GF-D8 (cell line): Measurements from ENCODE around the gene PSMD1.
"Not testable (repeated sequence)": the region's sequence is repeated elsewhere in the genome, so short reads cannot be mapped to it uniquely, and the experiment has no call there.

ENCODE experiments used
- DNase-seq: peaks from one replicate; lab custom pipeline; 2025; lab: John Stamatoyannopoulos, UW

PSMD1 gene

DNA sequence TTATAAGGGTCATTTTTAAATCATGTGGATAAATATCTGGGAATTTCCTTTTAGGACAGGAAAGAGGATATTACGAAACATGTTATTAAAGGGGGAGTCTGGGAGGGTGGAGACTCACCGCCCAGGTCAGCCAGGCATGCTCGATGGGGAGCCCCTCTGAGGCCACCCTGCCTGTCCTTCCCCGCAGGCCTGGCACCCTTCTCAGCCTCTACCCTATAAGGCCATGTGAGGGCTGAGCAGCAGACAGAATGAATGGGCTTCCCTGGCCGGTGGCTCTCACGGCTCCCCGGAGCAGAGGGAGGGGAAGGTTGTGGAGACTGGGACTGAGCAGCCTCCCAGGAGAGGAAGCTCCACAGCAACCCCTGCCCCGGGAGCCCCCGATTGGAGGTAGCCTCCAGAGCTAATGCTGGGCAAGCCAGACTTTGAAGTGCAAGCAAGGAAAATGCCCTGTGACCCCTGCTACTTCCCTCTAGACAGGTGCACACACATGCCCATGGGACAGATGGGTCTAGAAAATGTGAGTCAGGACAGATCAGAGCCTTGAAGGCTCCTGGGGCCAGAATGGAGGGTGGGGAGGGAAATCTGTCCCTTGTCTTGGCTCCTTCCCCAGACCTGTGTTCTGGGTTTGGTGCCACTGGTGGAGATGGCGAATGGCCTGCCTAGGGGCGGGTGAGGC, 128.5 kb downstream of the PSMD1 start:
- no peak for DNase-seq

DNA sequence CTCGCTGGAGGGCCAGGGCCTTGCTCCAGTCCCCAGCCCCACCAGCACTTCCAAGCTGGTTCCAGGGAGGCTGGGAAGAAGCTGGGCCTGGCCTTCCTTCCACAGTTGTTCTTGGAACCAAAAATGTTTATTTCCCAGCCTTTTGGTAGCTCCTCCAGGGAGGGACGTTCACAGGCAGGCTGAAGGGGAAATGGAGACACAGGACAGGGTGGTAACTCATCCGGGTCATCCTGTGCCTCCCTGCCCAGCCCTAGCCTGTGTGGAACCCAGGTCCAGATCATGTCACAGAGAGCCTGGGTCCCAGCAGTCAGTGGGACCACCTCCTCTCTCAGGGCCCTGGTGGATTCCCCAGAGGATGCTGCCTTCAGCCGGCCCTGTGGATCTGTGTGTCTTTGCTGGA, 129.2 kb downstream of the PSMD1 start:
- no peak for DNase-seq

DNA sequence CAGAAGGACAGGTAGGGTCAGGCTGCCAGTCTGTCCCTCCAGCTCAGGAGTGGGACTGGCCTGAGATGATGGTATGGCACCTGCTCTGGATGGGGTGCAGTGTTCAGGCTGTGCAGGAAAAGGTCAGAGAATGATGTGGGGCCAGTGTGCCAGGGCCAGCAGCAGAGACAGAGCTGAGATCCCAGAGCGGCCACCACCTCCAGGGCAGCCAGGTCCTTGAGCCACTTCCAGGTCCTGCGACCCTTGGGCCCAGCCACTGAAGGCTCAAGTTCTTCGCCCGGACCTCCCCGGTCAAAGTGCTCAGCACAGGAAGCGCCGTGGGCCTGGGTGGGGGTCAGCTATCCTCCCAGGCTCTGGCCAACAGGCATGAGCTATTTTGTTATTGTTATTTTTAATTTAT, 129.7 kb downstream of the PSMD1 start:
- no peak for DNase-seq

DNA sequence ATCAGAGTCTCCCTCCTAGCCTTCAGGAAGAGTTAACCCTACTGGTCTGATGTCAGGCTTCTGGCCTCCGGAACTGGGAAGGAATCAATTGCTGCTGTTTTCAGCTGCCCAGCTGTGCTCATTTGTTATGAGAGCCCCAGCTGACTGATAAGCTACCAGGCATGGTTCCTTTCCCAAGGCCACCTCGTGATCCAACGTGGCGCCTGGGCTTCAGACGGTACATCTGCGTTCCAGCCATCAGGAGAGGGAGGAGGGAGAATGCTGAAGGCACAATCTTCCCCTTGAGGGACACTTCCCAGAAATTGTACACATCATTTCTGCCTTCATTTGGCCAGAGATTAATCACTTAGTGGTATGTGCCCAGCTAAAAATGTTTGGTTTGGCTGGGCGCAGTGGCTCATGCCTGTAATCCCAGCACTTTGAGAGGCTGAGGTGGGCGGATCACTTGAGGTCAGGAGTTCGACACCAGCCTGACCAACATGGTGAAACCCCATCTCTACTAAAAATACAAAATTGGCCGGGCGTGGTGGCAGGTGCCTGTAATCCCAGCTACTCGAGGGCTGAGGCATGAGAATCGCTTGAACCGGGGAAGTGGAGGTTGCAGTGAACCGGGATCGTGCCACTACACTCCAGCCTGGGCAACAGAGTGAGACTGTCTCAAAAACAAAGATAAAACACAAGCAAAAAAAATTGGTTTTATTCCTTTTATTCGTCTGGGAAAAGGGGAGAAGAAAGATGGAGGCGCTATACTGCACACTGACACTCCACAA, 131.3 kb downstream of the PSMD1 start:
- no peak for DNase-seq

DNA sequence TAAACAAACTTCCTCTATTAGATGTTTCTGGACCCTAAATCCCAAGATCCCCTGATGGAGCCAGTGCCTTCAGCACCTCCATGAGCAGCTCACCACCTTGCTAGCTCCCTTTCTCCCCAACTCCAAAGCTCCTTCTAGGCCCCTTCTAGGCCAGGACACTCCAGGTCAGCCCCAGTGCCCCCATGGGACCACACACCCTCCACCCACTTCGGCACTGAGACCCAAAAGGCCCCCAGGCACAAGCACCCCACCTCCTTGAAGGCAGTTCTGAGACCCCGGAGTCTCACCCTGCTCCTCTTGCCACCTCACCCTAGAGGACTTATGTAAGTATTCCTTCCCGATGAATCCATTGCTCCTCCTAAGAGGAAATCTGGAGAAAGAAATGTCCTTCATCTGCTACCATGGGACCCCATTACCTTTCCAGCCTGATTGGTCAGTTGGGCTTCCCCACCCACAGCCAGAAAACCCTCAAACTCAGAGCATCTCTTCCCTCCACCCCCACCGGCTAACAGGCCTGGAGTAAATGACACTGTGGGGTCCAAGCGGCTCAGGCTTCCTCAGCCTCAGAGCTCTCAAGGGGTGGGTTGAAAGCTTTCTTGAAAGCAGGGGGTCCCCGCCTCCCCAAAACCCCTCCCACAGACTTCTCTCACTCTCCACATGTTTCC, 132.0 kb downstream of the PSMD1 start:
- DNase-seq = no peak

DNA sequence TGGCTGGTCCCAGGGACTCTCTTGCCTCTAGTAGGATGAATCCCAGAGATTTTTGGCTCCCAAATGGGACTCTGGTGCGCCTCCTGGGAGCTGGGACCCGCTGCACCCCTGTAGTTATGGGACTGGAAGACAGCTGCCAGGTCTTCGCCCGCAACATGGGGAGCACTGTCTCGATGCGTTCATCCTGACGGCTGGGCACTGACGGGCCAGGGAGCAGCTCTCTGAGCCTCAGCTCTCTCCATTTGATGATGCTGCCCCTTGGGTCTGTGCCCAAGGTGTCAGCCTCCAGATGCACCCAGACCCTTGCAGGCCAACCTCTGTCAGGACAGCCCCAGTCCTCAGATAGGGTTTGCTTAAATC, 132.5 kb downstream of the PSMD1 start:
- no peak for DNase-seq

DNA sequence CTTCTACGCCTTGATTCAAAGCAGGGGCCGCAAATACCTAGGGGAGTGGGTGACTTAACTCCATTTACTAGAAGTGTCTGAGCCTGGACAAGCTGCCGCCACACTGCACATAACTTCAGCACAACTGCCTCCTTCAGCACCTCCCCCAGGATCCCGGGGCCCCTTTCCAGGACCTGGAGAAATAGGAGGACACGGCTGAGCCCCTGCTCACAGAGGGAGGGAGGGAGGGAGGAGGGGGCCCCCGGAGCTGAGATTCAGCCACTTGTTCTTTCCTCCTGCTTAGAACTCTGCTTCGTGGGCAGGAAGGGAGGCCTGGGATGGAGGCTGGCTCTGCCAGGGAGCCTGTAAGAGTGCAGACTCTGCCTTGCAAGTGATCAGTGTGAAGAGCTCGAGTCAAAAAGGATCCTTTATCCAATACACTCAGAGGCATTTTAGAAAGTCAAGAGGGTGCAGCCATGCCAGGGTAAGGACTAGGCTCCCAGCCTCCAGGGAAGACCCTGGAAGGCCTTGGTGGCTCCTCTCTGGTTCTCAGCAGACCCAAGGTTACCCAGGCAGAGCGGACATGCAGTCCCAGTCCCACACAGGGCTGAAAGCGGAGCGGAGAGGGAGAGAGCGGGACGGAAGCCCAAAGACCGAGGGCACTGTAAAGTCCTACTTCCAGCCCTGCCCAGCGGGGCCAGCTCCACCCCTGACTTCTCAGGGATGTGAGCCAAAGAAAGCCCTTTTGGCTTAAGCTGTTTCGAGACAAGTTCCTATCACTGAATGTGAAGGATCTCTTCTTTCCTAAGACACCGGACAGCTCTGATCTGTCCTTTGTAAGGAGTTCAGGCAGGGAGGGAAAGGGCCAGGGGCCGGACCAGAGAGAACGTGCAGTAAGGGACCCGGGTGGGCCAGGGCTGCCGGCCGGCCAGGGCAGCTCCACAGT, 133.2 kb downstream of the PSMD1 start:
- DNase-seq = no peak

DNA sequence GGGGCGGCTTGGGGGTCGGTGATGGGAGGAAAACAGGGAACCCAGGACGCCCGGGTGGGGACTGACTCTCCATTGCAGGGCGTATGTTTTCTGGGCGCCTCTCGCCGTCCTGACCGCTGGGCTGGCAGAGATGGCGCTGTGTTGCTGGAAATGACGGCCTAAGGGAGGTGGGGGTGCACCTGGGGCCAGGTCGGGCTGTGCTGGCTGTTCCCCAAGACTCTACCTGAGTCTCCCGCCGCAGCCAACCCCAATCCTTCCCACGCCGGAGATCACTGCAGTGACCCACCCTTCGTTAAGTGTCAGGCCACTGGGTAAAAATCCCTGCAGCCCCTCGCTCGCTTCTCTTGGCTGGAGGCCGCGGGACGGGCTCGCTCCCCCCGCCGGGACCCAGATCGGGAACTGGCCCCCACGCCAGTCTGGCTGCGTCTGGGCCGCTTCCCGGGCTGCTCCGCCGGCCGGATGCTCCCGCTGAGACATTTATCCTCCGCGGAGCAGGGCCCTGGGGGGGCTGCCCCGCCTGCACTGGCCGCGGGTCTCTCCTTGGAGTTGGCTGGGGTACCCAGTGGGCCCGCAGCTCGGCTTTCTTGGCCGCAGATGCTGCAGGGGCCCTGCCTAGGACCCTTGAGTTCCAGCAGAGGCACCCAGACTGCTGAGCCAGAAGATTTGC, 134.0 kb downstream of the PSMD1 start:
- DNase-seq = no peak

DNA sequence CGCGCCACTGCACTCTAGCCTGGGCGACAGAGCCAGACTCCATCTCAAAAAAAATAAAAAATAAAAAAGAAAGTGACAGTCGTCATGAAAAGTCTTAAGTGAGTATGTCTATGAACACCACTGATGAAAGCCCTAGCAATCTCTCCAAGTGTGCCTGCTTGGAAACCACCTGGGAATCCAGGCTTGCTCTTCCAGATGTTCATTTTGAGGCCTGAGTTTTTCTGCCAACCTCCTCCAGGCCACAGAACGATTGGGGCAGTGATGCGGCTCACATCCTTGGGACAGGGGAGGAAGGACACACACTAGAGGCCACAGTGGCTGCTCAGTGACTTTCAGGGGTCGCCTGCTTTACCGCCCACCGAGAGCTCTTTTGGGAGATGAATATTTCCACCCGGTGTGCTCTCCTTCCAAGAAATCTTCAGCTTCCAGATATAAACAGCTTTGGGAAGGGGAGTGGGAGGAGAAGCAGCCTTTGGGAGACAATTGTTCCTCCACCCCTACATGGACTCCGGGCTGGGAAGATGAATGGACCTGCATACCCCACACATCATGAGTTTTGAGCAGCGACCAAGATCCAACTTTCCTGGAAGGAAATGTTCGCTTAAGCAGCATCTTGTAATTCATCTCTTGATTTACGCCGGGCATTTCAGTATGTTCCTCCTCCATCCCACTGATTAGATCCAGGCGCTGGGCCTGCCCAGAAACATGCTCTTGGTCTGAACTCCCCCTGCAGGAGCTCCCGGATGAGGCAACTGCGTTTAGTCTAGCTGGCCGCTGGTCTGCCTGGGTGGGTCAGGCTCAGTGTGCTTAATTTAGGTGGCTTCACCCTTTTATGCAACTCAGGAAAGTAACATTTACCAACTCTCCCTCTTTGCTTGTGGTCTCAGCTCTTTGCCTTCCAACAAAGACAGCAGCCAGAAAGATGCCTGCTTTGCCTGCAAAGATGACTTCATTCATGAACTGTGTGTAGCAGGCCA, 135.5 kb downstream of the PSMD1 start:
- no peak for DNase-seq

DNA sequence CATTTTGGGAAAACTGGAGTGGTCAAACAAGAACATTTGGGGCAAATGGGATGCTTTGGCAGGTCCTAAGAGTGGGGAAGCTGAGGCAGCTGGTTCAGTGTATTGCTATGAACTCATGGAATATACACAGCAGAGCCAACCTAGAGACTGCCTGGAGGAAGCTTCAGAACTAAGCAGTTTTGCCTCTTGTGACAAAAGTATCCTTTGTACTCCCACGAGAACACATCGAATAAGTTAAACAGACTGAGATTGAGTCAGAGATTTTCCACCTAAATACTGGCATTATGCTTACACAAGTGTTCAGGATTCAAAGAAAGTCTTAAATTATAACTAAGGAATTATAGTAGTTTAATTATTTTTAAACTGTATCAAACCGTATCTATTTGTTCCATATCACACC, 136.5 kb downstream of the PSMD1 start:
- DNase-seq = no peak

DNA sequence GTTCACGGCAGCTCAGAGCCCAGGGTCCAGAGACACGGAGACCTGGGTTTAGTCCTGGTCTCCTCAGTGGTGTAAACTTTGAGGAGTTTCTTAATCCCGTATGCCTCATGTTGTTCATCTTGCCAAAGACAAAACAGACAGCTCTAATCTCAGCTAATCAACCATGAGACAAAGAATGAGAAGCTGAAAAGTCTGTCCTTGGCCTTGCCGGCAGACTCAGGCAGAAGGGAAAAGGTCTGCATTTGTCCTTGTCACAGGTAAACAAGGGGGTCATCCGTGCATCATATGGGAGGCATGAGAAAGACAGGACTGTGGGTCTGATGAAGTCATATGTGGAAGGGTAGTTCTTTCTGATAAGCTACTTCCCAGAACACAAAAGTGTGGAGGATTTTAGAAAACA, 139.9 kb downstream of the PSMD1 start:
- no peak for DNase-seq

DNA sequence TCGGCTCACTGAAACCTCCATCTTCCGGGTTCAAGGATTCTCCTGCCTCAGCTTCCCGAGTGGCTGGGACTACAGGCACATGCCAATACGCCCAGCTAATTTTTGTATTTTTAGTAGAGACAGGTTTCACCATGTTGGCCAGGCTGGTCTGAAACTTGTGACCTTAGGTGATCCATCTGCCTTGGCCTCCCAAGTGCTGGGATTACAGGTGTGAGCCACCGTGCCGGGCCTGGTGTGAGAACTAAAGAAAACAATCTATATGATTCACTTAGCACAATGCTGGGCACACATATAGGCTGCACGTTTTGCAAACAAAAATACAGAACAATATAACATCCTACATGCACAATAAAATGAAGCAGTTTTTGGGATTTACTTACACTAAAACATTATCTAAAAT, 140.5 kb downstream of the PSMD1 start:
- not testable (repeated sequence) for DNase-seq

DNA sequence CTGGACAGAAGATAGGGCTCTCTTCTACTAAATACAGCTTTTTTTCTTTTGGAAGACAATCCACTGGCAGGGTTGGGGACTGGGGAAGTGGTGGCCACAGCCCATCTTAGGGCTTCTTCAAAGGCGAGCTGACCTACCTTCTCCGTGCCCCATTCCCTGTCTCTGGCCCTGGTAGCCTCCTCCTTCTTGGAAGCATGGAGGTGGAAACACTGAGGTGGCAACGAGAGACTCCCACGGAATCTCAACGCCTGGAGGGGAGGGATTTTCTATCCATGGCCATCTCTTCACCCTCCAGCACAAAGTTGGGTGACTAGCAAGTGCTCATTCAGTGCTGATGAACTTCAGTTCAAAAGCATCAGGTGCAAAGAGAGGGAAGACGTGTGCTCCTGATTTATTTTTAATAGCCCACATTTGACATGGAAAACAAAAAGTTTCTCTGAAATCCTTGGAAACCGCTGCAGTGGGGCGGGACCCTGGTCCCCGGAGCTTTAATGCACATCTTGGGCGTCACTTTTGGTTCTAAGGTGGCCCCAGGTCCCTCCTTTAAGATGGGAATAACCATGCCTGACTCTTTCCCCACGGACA, 141.1 kb downstream of the PSMD1 start:
- no peak for DNase-seq

DNA sequence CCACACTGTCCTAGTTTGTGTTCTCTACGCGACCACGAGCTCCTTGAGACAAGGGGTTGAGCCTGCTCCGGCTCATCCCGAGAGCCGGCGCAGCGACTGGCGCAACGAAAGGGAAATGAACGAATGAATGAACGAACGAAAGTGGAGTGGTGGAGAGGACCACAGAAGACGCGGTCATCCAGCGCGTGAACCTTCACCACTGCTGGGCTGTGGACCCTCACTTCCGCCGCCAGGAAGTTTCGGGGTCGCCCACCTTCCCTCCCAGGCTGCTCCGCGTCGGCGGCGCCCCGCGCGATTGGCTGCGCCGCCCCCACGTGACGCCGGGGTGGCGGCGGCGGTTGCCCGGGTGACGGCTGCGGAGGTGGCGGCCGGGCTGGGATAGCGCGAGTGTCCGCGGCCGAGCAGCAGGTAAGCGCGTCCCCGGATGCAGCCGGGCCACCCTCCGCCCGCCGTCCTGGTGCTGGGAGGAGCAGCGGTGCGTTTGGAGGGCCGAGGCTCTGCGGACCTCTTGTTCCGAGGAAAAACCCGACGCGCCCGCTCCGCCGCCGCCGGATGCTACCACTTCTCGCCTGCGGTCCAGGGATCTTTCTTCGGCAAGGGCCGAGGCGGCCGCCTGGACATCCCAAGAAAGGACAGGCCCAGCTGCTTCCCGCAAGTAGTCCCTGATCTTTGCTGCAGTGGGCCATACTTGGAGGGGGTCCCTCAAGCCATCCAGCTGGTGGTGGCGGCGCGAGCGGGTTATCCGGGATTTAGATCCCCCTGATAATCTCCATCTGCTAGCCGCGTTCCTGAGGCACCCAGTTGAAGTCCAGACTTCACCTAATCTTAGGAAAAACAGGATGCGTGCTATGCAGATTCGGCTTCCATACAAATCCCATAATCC, 141.9 kb downstream of the PSMD1 start, which contains the start of gene ARMC9:
ARMC9 (plus strand) TSS at position 341 of the 883 bp plus-strand sequence. CDS start 7,608 bp downstream, outside the sequence.
- no peak for DNase-seq

DNA sequence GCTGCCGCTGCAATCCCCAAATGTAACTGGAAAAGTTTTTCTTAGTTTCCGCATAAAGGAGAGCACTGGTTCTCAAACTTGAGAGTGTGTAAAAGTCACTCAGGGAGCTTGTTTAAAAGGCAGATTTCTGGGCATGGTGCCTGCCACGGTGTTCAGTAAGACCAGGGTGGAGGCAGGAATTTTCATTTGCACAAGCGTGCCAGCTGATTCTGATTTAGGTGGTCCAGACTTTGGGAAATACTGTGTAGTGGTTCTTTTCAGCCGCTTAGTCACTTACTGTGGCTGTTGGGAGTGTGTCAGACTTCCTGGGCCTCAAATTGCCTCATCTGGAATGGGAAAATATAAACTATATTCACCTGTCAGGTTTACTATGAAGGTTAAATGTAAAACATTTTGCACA, 142.6 kb downstream of the PSMD1 start:
- no peak for DNase-seq

DNA sequence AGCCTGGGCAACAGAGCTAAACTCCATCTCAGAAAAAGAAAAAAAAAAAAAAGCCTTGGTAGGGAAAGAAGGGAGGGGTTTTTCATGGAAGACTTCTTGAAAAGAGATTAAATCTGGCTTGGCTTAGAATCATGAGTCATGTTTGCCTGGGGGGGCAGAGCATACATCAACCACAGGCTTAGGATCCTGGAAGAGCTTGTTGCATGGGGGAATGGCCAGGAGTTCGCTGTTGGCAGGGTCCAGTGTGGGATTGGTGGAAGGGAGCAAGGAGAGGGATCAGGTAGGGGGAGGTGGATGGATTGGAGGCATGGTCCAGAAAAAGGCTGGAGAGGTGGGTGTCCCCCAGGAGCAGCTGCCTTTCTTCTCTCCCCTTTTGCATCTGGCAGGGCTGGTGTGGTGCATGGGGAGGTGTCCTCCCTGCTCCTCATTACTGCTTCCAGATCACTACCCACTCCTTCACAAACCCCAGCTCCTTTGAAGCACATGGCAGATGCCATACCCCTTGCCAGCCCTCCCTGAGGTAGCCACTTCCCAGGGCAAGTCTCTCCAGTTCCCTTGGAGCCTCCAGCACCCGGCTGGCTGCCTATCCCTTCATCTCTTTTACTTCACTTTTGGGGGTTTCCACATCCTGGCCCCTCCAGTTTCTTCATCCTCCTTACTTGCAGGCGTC, 144.3 kb downstream of the PSMD1 start:
- DNase-seq = no peak

DNA sequence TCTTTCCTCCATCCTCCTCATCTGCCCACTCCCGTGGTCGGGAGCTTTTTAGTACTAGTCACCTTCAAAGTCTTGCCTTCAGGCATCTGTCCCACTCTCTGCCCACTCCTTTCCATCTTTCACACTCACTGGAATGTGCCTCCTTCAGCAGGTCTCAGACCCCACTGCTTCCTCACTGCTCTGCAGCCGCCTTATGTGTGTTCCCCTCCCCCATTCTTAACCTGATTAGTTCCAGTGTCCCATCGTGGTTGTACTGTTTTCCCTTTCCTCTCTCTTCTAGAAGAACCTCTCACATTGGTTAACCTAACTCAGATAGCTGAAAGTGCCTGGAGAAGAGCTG, 144.8 kb downstream of the PSMD1 start:
- no peak for DNase-seq

DNA sequence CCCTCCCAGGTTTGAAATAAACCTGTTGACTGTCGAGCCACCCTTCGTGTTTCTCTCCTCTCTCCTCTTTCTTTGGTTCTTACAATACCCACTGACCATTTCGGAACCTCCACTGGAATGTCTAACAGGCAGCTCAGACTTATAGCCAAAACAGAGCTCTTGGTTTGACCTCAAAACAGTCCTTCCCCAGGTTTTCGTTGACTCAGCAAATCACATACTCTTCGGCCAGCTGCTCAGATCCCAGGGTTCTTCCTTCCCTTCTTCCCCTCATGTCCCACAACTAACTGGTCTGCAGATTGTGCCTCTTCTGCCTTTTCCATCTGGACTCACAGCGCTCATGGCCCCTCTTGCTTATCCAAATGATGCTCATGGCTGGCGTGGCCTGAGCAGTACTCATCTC, 146.4 kb downstream of the PSMD1 start:
- no peak for DNase-seq

DNA sequence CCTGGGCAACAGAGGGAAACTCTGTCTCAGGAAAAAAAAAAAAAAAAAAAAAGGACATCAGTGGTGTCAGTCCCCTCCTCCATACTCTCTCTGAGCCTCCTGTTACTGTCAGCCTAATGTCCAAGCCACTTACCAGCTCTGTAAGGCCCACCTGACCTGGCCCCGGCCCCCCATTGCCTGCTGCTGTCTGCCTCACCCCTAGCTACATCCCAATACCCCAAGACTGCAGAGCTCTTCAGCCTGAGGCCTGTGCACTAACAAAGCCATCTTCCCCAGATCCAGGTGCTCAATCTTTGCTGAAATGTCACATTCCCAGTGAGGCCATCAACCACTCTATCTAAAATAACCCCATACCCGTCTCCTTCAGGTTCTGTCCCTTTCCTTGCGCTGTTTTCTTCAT, 147.5 kb downstream of the PSMD1 start:
- no peak for DNase-seq
